ENCODE measurements around the gene MB. TPM values are rescaled to one million over a fixed set of nuclear protein-coding genes. Genes with fewer than 3 reads are reported as not detected.

The MB gene
- total and polyA plus RNA-seq, 2 experiments from 2014 or later: not detected

DNA sequence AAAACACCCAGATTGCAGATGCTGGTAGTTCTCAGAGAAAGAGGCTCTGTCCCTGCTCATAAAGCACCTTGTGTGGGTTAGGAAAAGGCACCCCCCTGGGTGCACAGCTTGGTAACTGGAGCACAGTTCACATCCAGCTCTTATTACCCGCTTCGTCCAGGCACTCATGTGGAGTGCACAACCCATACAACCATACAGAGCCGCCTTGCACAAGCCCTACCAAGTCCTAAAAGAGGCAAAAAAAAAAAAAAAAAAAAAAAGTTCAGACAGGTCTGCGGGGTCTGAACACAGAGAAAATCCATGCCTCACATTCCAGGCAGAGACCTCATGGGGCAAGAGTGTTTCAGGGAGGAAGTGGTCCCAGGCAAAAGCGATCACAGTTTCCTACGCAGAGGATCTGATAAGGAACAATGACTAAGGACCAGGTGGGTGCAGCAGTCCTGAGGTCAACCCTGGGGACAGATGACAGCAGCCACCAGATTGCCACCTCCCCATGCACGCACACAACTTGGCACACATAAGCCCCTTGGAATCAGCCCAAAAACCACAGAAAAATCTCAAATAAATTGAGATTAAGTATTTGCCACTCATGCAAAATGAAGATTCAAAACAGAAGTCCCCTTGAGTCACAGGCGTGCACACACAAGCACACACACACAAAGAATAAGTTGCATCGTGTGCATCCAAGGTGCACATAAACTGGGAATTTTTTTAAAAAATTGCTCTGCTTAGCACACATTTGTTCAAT, 12.3 kb downstream of the MB start (continued):
- TF ChIP-seq EZH2 (IDR thresholded peaks at IDR 0.05; ENCODE audit: low read depth, unreplicated experiment) (no peak), NANOG (IDR thresholded peaks at IDR 0.05; ENCODE audit: borderline replicate concordance) (no peak), ZNF331 (CRISPR knock-in tag; IDR thresholded peaks at IDR 0.05; ENCODE audit: low read depth) (no peak)

DNA sequence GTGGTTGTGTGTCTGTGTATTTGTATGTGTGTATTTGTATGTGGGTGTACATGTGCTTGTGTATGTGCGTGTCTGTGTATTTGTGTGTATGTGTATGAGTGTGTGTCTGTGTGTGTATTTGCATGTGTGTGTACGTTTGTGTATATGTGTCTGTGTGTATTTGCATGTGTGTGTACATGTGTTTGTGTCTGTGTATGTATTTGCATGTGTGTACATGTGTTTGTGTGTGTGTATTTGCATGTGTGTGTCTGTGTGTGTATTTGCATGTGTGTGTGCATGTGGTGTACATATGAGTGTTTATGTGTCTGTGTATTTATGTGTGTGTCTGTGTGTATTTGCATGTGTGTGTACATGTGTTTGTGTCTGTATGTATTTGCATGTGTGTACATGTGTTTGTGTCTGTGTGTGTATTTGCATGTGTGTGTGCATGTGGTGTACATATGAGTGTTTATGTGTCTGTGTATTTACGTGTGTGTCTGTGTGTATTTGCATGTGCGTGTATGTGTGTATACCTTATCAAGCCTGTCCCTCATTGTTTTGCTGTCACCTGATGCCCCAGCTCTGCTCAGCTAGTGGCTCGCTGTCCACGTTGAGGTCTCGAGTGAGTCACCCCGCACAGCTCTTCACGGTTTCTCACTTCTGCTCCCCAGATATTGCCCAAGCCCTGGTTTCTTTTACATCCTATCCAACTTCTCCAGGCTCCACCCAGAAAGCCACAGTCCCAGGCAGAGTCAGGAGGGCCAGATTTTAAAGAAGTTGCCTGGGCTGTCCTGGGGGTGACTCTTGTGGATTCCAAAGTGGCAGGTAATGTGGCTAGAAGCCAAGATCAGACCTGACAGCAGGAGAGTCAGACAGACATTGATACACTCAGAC, 15.2 kb downstream of the MB start:
- H3K36me3 ChIP-seq (ENCODE audit: insufficient read depth): no peaks in the 10 kb centered on the region
- no peak for TF ChIP-seq EZH2 (IDR thresholded peaks at IDR 0.05; ENCODE audit: low read depth, unreplicated experiment)
- TF ChIP-seq, protein P1, sequence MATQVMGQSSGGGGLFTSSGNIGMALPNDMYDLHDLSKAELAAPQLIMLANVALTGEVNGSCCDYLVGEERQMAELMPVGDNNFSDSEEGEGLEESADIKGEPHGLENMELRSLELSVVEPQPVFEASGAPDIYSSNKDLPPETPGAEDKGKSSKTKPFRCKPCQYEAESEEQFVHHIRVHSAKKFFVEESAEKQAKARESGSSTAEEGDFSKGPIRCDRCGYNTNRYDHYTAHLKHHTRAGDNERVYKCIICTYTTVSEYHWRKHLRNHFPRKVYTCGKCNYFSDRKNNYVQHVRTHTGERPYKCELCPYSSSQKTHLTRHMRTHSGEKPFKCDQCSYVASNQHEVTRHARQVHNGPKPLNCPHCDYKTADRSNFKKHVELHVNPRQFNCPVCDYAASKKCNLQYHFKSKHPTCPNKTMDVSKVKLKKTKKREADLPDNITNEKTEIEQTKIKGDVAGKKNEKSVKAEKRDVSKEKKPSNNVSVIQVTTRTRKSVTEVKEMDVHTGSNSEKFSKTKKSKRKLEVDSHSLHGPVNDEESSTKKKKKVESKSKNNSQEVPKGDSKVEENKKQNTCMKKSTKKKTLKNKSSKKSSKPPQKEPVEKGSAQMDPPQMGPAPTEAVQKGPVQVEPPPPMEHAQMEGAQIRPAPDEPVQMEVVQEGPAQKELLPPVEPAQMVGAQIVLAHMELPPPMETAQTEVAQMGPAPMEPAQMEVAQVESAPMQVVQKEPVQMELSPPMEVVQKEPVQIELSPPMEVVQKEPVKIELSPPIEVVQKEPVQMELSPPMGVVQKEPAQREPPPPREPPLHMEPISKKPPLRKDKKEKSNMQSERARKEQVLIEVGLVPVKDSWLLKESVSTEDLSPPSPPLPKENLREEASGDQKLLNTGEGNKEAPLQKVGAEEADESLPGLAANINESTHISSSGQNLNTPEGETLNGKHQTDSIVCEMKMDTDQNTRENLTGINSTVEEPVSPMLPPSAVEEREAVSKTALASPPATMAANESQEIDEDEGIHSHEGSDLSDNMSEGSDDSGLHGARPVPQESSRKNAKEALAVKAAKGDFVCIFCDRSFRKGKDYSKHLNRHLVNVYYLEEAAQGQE (IDR thresholded peaks at IDR 0.05; ENCODE audit: unreplicated experiment): no peak
- Mint-ChIP-seq H3K27me3 (ENCODE audit: insufficient read depth, low read depth, poor library complexity) (peaks cover 14% of the 10 kb centered on the region), H3K4me3 (no peak overlapping the region), H3K27ac (no peak overlapping the region), H3K4me1 (0 out of 3 replicates have a peak, but pooled peaks cover 2% of the 10 kb centered on the region), H3K9me3 (no peaks in the 10 kb centered on the region; the same call in 2 of the 3 replicates), H3K36me3 (ENCODE audit: low read depth) (no peaks in the 10 kb centered on the region)
- H2AFZ ChIP-seq: no peak overlapping the region
- no peak overlapping the region for H3K27ac ChIP-seq (ENCODE audit: low read depth)
- ATAC-seq (no peak), DNase-seq (ENCODE audit: low spot score) (no peak)
- H3K79me2 ChIP-seq (replicated peaks; ENCODE audit: insufficient read depth): no peaks in the 10 kb centered on the region
- H3K9me2 ChIP-seq (ENCODE audit: insufficient read depth): no peaks in the 10 kb centered on the region
- H3K4me3 ChIP-seq: no peak overlapping the region
- no peaks in the 10 kb centered on the region for H3K4me1 ChIP-seq (ENCODE audit: insufficient read depth)
- H4K20me1 ChIP-seq (replicated peaks; ENCODE audit: insufficient read depth): no peaks in the 10 kb centered on the region
- no peaks in the 10 kb centered on the region for H3K27me3 ChIP-seq (ENCODE audit: insufficient read depth)
- peaks cover 9% of the 10 kb centered on the region; the same call in 1 of the 2 replicates for H3F3A ChIP-seq (replicated peaks; ENCODE audit: low read depth)
- H3K4me2 ChIP-seq: no peak overlapping the region

DNA sequence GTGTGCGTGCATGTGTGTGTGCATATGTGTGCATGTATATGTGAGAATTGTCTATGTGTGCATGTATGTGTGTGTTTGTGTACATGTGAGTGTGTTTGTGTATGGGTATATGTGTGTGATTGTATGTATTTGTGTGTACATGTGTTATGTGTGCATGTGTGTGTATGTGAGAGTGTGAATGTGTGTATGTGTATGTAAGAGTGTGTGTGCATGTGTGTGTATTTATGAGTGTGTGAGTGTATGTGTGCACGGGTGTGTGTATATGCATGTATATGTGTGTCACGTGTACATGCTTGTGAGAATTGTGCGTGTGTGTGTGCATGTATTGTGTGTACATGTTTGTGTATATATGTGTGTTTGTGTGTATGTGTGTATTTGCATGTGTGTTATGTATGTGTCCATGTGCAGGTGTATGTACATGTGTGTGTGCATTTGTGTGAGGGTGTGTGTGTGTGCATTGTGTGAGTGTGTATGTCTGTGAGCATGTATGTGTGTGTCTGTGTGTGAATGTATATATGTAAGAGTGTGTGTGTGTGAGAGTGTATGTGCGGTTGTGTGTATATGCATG, 16.0 kb downstream of the MB start:
- H3K79me2 ChIP-seq (replicated peaks; ENCODE audit: insufficient read depth): no peaks in the 10 kb centered on the region
- H4K20me1 ChIP-seq (replicated peaks; ENCODE audit: insufficient read depth): no peaks in the 10 kb centered on the region
- no peak overlapping the region for H3K4me3 Mint-ChIP-seq
- no peak for TF ChIP-seq NANOG (IDR thresholded peaks at IDR 0.05; ENCODE audit: borderline replicate concordance)
- TF ChIP-seq, protein P2, sequence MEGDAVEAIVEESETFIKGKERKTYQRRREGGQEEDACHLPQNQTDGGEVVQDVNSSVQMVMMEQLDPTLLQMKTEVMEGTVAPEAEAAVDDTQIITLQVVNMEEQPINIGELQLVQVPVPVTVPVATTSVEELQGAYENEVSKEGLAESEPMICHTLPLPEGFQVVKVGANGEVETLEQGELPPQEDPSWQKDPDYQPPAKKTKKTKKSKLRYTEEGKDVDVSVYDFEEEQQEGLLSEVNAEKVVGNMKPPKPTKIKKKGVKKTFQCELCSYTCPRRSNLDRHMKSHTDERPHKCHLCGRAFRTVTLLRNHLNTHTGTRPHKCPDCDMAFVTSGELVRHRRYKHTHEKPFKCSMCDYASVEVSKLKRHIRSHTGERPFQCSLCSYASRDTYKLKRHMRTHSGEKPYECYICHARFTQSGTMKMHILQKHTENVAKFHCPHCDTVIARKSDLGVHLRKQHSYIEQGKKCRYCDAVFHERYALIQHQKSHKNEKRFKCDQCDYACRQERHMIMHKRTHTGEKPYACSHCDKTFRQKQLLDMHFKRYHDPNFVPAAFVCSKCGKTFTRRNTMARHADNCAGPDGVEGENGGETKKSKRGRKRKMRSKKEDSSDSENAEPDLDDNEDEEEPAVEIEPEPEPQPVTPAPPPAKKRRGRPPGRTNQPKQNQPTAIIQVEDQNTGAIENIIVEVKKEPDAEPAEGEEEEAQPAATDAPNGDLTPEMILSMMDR (conservative IDR thresholded peaks at IDR 0.05; ENCODE audit: low read depth in 2 of 2): no peak
- no peak for TF ChIP-seq CREB1 (CRISPR knock-in tag; IDR thresholded peaks at IDR 0.05; ENCODE audit: low read depth)
- no peak for TF ChIP-seq POLR2AphosphoS5 (IDR thresholded peaks at IDR 0.05; ENCODE audit: low read depth)
- TF ChIP-seq, protein P3, sequence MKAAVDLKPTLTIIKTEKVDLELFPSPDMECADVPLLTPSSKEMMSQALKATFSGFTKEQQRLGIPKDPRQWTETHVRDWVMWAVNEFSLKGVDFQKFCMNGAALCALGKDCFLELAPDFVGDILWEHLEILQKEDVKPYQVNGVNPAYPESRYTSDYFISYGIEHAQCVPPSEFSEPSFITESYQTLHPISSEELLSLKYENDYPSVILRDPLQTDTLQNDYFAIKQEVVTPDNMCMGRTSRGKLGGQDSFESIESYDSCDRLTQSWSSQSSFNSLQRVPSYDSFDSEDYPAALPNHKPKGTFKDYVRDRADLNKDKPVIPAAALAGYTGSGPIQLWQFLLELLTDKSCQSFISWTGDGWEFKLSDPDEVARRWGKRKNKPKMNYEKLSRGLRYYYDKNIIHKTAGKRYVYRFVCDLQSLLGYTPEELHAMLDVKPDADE (IDR thresholded peaks at IDR 0.05): no peak
- TF ChIP-seq EZH2phosphoT487 (IDR thresholded peaks at IDR 0.05; ENCODE audit: unreplicated experiment): no peak
- TF ChIP-seq ZNF331 (CRISPR knock-in tag; IDR thresholded peaks at IDR 0.05; ENCODE audit: low read depth): no peak
- TF ChIP-seq EZH2 (IDR thresholded peaks at IDR 0.05; ENCODE audit: low read depth, unreplicated experiment): no peak

More for the DNA sequence above, 16.0 kb downstream of the MB start:
- Histone ChIP-seq H3F3A (replicated peaks; ENCODE audit: low read depth) (peaks cover 9% of the 10 kb centered on the region; the same call in 1 of the 2 replicates), H3K9me2 (ENCODE audit: insufficient read depth) (no peaks in the 10 kb centered on the region), H3K4me2 (no peak overlapping the region), H3K4me1 (ENCODE audit: insufficient read depth) (no peaks in the 10 kb centered on the region), H3K27me3 (ENCODE audit: insufficient read depth) (no peaks in the 10 kb centered on the region), H2AFZ (no peak overlapping the region), H3K4me3 (no peak overlapping the region), H3K36me3 (ENCODE audit: insufficient read depth) (no peaks in the 10 kb centered on the region), H3K27ac (ENCODE audit: low read depth) (no peak overlapping the region)
- 0 out of 3 replicates have a peak, but pooled peaks cover 2% of the 10 kb centered on the region for H3K4me1 Mint-ChIP-seq
- no peaks in the 10 kb centered on the region; the same call in 2 of the 3 replicates for H3K9me3 Mint-ChIP-seq
- no peaks in the 10 kb centered on the region for H3K36me3 Mint-ChIP-seq (ENCODE audit: low read depth)
- H3K27ac Mint-ChIP-seq: no peak overlapping the region
- DNase-seq (ENCODE audit: low spot score): no peak
- H3K27me3 Mint-ChIP-seq (ENCODE audit: insufficient read depth, low read depth, poor library complexity): peaks cover 14% of the 10 kb centered on the region
- ATAC-seq: no peak
